Suprapubic skin (tissue), 4 donors: ENCODE measurements around the gene IL17D. TPM values are rescaled to one million over a fixed set of nuclear protein-coding genes. Genes with fewer than 3 reads are reported as not detected.

Experiments used
- DNase-seq, 2 donors: peaks; one replicate each; pipeline ENCODE4 v3.0.0-alpha.2; 2019; ENCODE audit warnings: low spot score in 2 of 2
- H3K27ac ChIP-seq: fragments of 200-600 bp; sonication (generic); one replicate; pipeline ENCODE4 v1.5.1; 2019
- H3K27me3 ChIP-seq: fragments of 200-600 bp; sonication (generic); one replicate; pipeline ENCODE4 v1.5.1; 2019
- H3K36me3 ChIP-seq: fragments of 200-600 bp; sonication (generic); one replicate; pipeline ENCODE4 v1.5.1; 2019
- H3K4me1 ChIP-seq: fragments of 200-600 bp; sonication (generic); one replicate; pipeline ENCODE4 v1.5.1; 2019
- H3K4me3 ChIP-seq: fragments of 200-600 bp; sonication (generic); one replicate; pipeline ENCODE4 v1.5.1; 2019; ENCODE audit warnings: mild to moderate bottlenecking
- H3K9me3 ChIP-seq: fragments of 200-600 bp; sonication (generic); one replicate; pipeline ENCODE4 v1.5.1; 2019
- CTCF ChIP-seq, 2 donors: fragments of 200-600 bp in 1 of 2; fragments of 450-650 bp in 1 of 2; sonication (generic) in 1 of 2; IDR thresholded peaks; one replicate each; pipeline ENCODE4 v1.5.1; 2016 to 2019; ENCODE audit warnings: antibody characterized with exemption in 2 of 2, mild to moderate bottlenecking in 1 of 2, moderate library complexity in 1 of 2
- EP300 ChIP-seq: sonication (generic); formaldehyde crosslinking; IDR thresholded peaks from one replicate; pipeline ENCODE4 v1.6.1; 2017; ENCODE audit warnings: antibody characterized with exemption
- POLR2A ChIP-seq, 2 donors: fragments of 450-650 bp; IDR thresholded peaks; one replicate each; pipeline ENCODE4 v1.6.1; 2017; ENCODE audit warnings: antibody characterized with exemption in 2 of 2, mild to moderate bottlenecking in 2 of 2, moderate library complexity in 2 of 2
- POLR2AphosphoS5 ChIP-seq, 3 donors: sonication (generic); formaldehyde crosslinking; IDR thresholded peaks; one replicate each; pipeline ENCODE4 v1.6.1; 2017; ENCODE audit warnings: antibody characterized with exemption in 3 of 3
- WGBS: methylation state at CpG from one replicate; pipeline ENCODE4 v1.1.5; 2018; 5-methylcytosine and 5-hydroxymethylcytosine counted together
- total RNA-seq, 4 donors: library from RNA; depleted of rRNA; stranded (reverse); fragments of >200 nt; gene quantifications; one replicate each; pipeline ENCODE4 v1.1.0, GENCODE V29; 2016

The IL17D gene
- total RNA-seq, 4 donors from 2014 or later, result 0.26 to 1.5 (median 0.50) TPM

GRCh38 chr13:20703780-20704458, 420 bp downstream of the IL17D start:
- H3K4me1 ChIP-seq, result peaks cover 24% of the 10 kb centered on the region
- H3K4me3 ChIP-seq, result peak overlapping the region; percentile 81
- peak overlapping the region; percentile 65 for H3K27ac ChIP-seq
- H3K27me3 ChIP-seq, result peaks cover 9% of the 10 kb centered on the region
- H3K36me3 ChIP-seq, result no peaks in the 10 kb centered on the region
- DNase-seq, result no peak
- peak; percentile 57 to 80 for TF ChIP-seq CTCF (IDR thresholded peaks at IDR 0.05)
- no peak for TF ChIP-seq POLR2AphosphoS5 (IDR thresholded peaks at IDR 0.05)
- TF ChIP-seq EP300, result no peak
- no peak for TF ChIP-seq POLR2A (IDR thresholded peaks at IDR 0.05)
- no CpG with 5 or more reads among the region's 98 CpGs for WGBS
- H3K9me3 ChIP-seq, result no peaks in the 10 kb centered on the region

GRCh38 chr13:20704459-20705069, 1.1 kb downstream of the IL17D start:
- peaks cover 9% of the 10 kb centered on the region for H3K27me3 ChIP-seq
- no peaks in the 10 kb centered on the region for H3K36me3 ChIP-seq
- no peaks in the 10 kb centered on the region for H3K9me3 ChIP-seq
- peak overlapping the region; percentile 81 for H3K4me3 ChIP-seq
- peaks cover 29% of the 10 kb centered on the region for H3K4me1 ChIP-seq
- DNase-seq, result no peak
- peak overlapping the region; percentile 65 for H3K27ac ChIP-seq
- 60% methylated on average over 8 of the region's 20 CpGs for WGBS
- TF ChIP-seq POLR2A (IDR thresholded peaks at IDR 0.05) (no peak), EP300 (no peak), POLR2AphosphoS5 (IDR thresholded peaks at IDR 0.05) (no peak), CTCF (IDR thresholded peaks at IDR 0.05) (no peak)

- Histone ChIP-seq H3K27me3 (peaks cover 3% of the 10 kb centered on the region), H3K4me3 (no peak overlapping the region), H3K36me3 (no peaks in the 10 kb centered on the region), H3K9me3 (no peaks in the 10 kb centered on the region), H3K4me1 (peaks cover 32% of the 10 kb centered on the region), H3K27ac (no peak overlapping the region)
- WGBS, result 87% methylated on average over 5 of the region's 5 CpGs
- TF ChIP-seq CTCF (IDR thresholded peaks at IDR 0.05), result no peak
- no peak for TF ChIP-seq POLR2A (IDR thresholded peaks at IDR 0.05)
- no peak for TF ChIP-seq EP300
- no peak for TF ChIP-seq POLR2AphosphoS5 (IDR thresholded peaks at IDR 0.05)
- DNase-seq, result no peak
These were observed 3.2 kb downstream of the IL17D start for GRCh38 chr13:20706661-20707060.

- Histone ChIP-seq H3K4me1 (peaks cover 28% of the 10 kb centered on the region), H3K27ac (peak overlapping the region; percentile 22), H3K27me3 (no peaks in the 10 kb centered on the region), H3K9me3 (no peaks in the 10 kb centered on the region), H3K36me3 (no peaks in the 10 kb centered on the region), H3K4me3 (no peak overlapping the region)
- DNase-seq, result no peak
- WGBS, result 39% methylated on average over 2 of the region's 2 CpGs
- TF ChIP-seq CTCF (IDR thresholded peaks at IDR 0.05), result no peak
These were observed 4.7 kb downstream of the IL17D start for GRCh38 chr13:20708216-20708615.

GRCh38 chr13:20709369-20709768, 5.9 kb downstream of the IL17D start:
- WGBS, result 81% methylated on average over 8 of the region's 8 CpGs
- H3K4me1 ChIP-seq, result peaks cover 31% of the 10 kb centered on the region
- no peak for TF ChIP-seq POLR2A (IDR thresholded peaks at IDR 0.05)
- TF ChIP-seq EP300, result no peak
- no peak for TF ChIP-seq POLR2AphosphoS5 (IDR thresholded peaks at IDR 0.05)
- TF ChIP-seq CTCF (IDR thresholded peaks at IDR 0.05), result no peak
- H3K9me3 ChIP-seq, result no peaks in the 10 kb centered on the region
- no peaks in the 10 kb centered on the region for H3K27me3 ChIP-seq
- no peak for DNase-seq
- peak overlapping the region; percentile 59 for H3K27ac ChIP-seq
- H3K36me3 ChIP-seq, result no peaks in the 10 kb centered on the region
- no peak overlapping the region for H3K4me3 ChIP-seq
